SK-N-MC (cell line): ENCODE results near the gene CCDC197.

ENCODE experiments used
- EZH2 ChIP-seq: fragments of 200-600 bp; sonication (generic); IDR thresholded peaks from one replicate; pipeline ENCODE4 v1.6.1; 2017; ENCODE audit warnings: antibody characterized with exemption
- POLR2AphosphoS5 ChIP-seq: IDR thresholded peaks from 2 replicates; pipeline ENCODE4 v1.6.1; 2012; ENCODE audit warnings: mild to moderate bottlenecking, low read depth, low read length, borderline replicate concordance

DNA sequence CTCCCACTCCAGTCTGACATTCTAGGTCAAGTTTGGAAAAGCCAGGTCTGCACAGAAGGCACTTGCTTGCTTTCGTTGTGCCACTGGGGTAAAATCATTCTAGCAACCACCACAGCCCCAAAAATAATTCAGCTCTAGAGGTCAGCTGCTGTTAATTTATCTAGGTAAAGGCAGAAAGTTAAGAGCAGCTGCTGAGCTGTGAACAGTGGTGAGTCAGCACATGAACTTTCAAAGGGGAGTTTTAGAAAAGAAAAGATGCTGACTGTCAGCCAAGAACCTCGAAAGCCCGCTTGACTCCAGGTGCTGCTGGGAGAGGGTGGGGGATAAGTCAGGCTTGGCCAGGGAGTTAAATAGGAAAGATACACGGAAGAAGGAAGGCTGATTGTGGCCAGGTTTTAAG lies 12.7 kb downstream of the CCDC197 start:
- TF ChIP-seq EZH2 (no peak), POLR2AphosphoS5 (no peak)
